ENCODE measurements around the gene OBP2B.
"Not testable (repeated sequence)": the region's sequence is repeated elsewhere in the genome, so short reads cannot be mapped to it uniquely, and the experiment has no call there.

OBP2B gene

DNA sequence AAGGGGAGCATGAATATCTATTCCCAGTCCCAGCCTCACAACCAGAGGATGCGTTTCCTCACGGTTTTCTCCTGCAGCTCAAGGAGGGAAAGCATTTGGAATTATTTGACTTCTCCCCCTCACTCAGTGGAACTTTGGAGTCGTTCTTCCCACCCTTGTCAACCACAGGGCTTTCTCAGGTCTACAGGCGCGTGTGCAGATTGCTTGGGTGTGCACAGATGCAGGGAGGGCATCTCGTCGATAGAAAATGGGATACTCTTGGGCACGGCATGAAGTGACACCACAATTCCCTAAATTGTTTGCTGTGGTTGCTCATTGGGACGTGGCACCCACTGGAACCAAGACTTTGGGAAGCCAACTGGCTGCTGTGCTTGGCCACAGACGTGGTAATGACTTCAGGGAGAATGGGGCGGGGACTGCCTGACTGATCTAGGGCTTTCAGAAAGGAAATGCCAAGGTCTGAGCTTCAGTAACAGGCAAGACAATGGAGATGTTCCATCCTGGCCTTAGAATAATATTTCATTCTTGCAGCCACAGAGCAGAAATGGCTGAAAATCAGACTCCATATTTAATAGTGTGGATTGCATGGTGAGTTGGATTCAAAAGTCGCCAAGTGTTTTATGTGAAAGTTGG is 12.2 kb upstream of the OBP2B start:
- no peak for DNase-seq

DNA sequence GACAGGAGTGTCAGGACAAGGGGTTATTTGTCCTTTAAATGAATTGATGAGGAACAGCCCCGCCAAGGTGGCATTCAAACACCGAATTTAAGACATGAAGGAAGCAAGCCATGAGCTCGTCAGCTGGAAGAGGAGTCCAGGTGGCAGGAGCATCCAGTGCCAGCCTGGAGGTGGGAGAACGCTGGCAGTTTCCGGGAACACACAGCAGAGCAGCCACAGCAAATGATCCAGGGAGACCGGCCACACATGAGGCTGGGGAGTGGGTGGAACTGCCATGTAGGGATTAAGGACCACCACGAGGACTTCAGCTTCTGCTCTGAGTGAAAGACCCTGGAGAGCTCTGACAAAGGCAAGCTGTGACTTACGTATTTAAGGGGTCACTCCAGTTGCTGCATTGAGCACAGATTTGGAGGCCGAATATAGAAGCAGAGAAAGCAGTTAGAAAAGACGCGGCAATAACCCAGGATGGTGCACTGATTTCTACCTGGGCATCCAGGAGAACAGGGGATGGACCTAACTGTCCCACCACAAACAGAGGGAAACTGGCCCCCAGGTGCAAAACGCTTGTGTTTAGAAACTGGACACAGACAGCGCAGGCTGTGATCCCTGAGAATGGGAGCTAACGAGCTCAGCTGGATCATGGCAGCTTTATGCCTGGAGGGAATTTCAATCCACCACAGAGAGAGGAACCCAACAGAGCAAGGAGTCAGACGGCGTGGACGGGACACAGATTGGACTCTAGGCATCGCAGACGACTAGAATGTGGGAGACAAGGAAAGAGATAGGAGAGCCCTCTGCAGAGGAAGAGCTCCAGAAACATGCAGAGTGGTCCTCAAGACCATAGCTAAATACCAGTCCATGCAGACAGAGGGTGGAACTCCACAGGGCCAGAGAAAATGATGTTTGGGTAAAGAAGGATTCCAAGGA is 9.3 kb upstream of the OBP2B start:
- DNase-seq = not testable (repeated sequence)

DNA sequence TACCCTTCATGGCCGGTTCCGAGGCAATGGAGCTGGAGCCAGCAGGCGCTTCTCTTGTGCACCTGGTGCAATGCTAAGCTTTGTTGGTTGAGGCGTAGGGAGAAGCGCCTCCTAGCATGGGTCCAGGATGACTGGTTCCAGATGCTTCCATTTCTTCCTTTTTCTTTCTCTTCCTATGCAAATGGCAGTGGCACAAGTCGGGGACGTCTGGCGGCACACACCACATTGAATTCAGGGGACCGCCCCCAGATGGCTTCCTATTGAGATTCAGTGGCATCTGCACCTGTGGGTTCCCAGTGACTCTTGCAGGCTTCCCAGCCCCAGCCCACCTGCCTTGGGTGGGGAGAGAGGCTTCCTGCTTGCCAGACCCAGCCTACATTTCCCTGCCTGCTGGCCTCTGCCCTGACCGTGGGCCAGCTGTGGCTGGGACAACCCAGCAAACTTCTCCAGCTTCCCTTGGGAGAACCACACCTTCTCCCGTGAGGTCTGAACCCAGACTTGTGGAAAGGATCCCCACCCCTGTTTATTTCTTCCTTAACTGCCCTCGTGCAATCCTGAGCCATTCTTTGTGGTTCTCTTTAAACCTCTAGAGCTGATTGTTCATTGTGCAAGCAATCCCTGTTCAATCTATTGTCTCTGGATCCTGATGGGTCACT is 8.4 kb upstream of the OBP2B start:
- DNase-seq = not testable (repeated sequence)

DNA sequence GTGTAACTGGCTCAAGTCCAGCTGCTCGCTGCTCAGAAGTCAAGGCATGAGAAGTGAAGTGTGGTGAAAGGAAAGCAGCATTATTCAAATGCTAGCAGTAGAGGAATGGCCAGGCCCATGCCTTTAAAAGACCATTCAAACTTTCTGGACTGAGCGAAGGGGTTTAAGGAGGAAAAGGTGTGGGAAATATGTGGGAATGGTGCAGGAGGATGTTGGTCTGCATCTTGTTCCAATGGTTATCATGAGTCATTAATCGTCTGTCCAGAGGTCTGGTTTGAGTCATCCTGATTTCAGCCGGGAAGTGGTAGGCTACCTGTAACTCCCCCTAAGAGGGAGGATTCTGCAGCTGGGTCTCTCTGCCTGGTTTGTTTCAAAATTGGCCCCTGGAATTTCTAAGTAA is 5.2 kb upstream of the OBP2B start:
- DNase-seq = not testable (repeated sequence)

DNA sequence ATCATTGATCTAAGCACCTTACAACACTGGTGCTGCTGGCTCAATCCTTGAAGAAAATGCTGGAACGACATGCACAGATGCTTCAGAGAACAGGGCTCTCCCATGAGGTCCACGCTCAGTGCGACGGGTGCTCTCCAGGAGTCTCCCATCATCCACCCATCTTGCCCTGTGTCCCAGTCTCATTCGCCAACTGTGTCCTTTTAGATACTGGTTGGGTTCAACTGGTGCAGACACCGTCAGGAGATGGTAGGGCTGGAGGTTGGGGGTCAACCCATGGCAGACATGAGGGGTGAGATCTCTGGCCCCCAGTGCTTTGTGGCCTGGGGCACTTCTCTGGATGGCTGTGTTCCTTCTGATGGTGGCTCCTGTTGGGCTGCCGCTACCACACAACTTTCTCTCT is 1.6 kb upstream of the OBP2B start:
- DNase-seq = no peak

DNA sequence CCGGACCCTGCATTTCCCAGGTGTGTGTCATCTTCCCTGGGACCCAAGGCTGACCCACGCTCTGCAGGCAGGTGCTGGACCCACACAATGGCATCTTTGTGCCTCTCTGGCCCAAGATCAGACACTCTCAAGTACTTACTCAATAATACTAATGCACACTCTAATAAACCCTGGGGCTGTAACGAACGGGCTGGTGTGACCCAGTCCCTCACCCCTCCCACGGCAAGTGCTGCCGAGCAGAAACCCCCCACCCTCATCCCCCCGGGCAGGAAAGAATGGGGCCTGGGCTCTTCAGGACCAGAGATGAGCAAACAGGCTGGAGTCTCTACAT is 1.1 kb upstream of the OBP2B start:
- DNase-seq = no peak

DNA sequence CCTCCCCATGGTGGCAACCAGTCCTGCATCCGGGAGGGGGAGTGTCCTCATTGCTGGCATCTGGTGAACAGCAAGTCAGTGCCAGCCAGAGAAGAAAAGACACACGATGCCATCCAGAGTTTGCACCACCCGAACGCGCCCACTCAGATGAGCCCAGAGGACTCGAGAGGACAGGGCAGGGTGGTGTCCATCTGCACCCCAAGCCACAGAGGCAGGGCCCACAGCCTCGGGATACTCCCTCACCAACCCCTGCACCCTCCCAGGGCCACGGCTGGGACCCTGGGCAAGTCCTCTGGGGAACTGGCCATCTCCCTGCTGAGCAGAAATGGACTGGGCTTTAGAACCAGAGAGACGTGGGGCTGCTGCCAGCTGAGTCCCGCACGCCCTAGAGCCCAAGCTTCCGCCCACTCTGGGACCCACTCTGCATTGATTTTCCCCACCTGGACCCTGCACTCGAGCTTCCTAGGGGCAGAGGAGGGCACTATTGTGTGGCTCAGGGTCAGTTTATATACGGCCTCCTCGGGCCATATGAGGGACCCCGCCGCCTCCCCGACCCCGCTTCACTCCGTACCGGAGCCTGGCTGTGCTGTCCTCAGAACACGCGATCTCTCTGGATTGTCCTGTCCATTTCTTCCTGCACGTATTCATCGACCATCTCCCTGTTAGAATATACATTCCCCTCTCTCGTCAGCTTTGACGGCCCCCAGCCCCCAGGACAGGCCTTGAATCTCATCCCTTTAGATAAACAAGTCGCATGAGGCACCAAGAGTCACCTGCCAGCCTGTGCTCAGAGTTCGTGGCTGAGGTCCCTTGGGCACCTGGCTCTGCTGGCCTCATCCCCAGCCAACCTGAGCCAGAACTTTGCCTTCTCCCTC is 514 bp upstream of the OBP2B start:
- DNase-seq = not testable (repeated sequence)

DNA sequence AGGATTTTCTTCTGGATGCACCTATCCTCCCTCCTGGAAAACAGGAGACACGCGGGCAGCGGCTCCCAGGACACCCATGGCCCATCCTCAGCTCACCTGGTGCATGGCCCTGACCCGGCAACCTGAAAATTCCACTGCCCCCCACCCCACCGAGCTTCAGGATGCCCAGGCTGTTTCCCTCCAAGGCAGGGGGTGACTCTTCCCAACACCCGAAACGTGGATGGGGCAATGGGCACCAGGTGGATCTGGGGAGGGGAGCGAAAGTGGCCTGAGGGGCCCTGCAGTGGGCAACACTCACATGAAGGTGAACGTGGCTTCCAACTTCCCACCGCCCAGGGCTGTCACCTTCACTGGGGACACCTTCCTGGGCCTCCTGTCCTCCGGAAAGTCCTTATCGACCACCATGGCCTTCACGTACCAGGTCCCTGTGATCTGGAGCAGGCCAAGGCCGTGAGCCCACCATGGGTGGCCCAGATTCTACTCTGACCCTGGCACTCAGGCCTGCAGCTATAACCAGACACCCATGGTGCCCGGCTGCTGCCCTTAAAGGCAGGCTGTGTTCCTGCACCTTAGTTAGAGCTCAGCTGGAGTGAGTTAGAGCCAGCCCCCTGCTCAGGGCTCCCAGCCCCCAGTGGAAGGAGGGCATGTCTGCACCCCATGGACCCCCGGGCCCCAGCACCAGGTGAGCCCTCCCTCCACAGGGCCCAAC is 725 bp downstream of the OBP2B start:
- not testable (repeated sequence) for DNase-seq

DNA sequence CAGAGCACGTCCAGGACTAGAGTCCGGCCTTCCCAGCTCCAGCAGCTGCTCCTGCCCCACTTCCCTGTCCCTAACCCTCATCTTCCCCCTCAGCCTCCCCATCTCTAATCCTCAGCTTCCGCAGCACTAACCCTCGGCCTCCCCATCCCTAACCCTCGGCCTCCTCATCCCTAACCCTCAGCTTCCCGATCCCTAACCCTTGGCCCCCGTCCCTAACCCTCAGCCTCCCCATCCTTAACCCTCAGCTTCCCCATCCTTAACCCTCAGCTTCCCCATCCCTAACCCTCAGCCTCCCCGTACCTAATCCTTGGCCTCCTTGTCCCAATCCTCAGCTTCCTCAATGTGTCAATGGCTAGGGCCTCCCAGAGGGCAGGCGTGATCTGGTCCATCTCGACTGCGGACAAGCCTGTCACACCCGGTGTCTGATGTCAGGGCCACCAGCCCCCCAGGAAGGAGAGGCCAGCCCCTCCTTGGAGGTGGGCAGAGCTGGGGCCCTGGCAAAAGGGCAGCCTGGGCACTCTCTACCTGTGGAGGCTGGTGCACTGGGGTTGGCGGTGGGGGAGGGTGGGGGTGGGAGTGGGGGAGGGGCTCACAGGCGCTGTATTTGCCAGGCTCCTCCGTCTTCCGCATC is 1.4 kb downstream of the OBP2B start:
- no peak for DNase-seq

DNA sequence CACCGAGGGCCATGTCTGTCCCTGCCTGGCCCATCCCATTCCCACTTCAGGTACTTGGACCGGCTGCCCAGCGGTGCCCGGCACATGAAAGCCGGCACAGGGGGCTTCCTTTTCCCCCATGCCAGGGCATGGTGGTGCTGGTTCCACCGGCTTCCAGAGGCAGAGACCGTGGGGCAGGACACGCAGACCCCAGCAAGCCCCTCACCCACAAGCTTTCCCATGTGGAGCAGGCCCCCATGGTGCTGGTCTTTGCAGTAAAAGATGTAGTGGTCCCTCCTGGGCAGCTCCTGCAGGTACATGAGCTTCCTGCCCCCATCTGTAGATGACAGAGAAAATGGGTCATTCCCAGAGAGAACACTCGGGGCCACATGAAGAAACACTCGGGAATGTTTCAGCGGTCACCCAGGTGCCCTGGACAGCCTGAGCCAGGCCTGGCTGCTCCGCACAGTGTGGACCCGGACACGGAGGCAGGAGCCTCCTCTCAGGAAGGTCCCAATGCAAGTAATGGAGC is 2.0 kb downstream of the OBP2B start:
- DNase-seq = no peak

DNA sequence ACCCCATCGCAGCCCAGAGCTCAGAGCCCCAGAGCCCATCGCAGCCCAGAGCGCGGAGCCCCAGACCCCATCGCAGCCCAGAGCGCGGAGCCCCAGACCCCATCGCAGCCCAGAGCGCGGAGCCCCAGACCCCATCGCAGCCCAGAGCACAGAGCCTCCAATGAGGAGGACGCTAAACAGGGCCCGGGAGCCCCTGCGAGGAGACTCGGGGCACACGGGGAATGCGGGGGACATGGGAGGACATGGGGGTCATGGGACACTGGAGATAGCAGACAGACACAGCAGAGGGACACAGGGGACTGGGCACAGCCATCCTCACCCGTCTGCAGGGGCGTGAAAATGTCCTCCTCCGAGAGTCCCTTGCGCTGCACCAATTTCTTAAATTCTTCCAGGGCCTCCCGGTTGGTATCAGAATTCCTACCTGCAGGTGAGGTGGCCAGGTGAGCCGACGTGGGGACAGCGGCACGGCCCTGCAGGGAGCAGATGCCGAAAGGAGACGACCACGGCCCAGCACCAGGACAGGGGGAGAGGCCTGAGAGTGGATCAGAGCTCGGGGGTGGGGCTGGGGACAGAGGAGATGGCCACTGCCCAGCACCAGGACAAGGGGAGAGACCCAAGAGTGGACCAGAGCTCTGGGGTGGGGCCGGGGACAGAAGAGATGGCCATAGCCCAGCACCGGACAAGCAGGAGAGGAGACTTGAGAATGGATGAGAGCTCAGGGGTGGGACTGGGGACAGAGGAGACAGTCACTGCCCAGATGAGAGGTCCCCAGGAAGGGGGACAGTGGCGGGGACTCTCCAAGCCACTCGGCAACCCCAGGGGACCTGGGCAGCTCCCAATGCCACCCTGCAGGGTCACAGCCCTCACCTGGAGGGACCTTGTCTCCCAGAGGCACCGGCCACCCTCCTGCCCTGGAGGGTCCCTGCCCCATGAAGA is 2.8 kb downstream of the OBP2B start:
- no peak for DNase-seq

DNA sequence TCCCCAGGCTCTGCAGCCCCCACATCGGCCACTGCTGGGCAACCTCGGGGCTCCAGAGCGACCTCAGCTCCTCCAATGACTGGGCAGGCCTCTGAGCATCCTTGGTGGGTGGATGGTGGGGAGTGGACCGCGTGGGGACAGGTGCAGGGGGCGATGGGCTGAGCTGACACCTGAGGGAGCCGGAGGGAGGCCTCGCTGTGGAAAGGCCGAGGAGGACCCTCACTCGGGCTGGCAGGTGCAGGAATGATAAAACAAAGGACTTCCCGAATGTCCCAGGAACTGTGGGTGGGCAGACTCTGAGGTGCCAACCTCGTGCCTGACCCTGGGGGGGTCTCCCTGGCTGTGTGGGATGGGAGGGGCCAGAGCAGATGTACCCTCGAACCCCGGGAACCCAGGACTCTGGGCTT is 3.6 kb downstream of the OBP2B start:
- DNase-seq = not testable (repeated sequence)

DNA sequence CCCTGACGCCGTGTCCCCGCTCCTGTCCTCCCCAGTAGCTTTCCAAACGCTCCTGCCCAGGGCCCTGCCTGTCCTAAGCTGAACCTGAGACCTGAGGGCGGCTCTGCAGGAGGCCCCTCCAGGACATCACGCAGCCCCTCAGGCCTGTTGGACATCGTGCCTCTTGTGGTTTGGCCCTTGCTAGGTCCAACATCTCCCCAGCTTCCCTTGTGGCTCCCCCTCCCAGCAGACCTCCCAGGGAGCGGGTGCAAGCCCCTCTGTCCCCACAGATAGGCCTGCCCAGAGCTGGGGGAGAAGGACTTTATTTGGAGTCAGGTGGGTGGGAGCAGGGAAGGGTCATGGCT is 4.1 kb downstream of the OBP2B start:
- no peak for DNase-seq

DNA sequence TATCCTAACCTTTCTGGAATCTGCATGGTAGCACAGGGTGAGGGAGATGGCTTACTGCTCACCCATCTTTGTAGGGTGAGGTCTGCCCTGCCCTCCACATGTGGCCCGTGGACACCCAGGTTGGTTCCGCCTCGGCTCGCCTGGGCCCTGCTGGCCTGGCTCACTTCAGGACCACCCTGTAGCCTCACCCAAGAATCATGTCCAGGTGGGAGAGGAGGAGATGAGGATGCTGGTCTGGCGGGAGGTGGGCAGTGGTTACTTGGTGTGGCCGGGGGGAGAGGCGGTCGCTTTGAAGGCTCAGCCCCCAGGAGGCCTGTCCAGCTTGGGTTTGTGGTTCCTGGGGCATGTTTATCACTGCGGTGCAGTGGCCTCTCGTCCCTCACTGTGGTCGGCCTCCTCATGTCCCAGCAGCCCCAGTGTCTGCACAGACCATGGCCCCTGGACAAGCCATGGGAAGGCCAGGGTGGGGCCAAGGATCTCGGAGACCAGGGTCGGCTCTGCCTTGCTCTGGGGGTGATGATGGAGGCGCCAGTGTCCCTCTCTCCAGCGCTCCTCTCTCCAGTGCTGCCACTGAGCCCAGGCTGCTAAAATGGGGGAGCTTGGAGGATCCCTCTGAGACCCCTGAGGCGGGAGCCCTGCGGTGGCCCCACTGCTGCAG is 4.6 kb downstream of the OBP2B start:
- no peak for DNase-seq

DNA sequence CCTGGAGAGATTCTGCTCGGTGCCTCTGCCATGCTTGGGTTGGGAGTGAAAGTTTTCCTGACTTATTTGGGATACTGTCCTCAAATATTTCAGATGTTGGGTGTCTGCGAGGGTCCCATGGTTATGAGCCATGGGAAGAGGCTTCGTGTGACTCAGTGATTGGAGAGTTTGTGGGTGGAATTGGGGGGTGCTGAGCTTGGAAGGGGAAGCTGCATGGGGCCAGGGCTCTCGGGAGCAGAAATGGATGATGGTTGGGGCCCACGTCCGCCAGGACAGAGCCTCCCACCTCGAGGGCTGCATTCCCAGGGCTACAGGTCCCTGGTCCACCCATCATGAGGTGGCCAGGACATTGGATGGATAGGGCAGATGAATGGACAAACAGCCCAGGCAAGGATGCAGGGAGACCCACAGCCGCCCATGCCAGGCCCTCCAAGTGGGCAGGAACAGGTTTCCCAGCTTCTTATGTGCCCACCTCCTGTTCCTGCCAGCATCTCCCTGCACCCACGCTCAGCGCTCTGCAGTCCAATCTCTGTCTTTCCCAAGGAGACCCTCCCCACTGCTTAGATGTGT is 5.5 kb downstream of the OBP2B start:
- DNase-seq = no peak

DNA sequence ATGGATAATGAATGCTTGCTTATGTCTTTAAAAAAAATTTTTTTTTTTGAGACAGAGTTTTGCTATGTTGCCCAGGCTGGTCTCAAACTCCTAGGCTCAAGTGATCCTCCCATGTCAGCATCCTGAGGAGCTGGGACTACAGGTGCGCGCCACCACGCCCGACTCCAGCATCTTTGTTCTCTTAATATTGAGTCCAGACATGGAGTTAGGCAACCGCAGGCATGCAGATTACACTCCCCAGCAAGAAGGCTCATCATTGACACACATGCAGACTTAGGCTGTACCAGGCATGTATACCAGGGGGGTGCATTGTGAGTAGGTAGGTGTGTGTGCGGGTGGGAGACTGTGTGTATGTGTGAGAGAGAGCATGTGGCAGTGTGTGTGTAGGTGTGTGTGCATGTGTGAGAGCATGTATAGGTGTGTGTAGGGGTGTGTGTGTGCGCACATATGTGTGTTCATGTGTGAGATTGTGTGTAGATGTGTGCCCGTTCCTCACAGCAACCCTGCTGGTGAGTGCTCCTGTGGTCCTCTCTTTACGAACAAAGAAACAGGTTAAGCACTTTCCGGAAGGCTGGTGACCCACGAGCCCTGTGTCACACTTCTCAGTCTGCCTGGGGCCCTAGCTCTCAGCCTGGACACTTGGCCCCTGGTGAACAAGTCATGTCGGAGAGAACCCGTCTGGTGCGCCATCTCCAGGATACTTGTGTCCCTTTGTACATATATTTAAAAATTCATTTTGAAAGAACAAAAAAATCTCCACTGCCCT is 6.2 kb downstream of the OBP2B start:
- DNase-seq = no peak

DNA sequence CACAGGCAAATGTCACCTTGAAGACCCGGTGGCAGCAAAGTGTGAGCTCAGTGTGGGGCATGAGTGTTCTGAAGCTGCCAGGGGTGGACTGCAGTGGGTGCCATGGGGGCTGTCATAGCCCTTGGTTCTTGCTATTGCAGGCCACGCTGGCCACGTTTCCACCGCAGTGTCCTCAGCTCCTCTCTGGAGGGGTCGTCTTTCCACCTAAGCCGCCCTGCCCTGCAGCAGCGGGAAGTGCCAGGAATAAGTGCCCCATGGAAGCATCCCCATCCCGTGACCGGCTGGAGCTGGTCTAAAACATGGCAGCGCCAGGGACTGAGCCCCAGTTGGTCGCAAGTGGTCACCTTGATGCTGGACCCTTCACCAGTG is 6.9 kb downstream of the OBP2B start:
- DNase-seq = no peak

DNA sequence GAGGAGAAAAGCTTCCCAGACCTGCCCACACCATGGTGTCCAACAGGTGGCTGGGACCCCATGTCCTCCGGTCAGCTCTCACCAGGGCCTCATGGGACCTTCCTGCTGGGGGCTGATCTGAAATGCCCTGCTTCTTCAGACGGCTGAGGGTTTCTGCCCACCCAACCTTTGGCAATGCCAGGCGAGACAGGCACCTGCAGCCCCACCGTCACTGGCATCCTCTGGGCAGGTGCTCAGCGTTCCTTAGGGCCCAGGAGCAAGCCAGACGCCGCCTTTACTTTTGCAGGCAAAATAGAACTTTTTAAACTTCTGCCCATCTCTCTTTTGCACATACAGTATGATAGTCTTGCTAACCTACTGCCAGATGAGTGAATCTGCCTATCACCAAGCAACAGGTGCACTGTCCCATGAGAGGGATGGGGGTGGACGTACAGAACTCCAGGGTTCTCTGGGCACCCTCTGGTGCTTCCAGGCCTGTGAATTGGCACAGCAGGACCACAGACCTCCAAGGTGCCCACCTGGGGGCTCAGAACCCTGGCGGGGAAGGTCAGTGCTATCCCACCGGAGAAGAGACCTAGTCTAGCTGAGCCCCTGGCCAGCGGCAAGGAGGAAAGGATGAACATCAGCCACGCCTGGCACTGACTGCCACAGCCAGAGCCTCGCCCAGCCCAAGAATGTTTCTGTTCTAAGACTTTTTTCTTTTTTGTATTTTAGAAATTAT is 7.5 kb downstream of the OBP2B start:
- no peak for DNase-seq

Measured in Kasumi-1 (cell line).